Inflammatory macrophage treated with lipopolysaccharide for 1 hour (primary cell): Measurements from ENCODE around the gene DHRS7.
"Not testable (repeated sequence)": the region's sequence is repeated elsewhere in the genome, so short reads cannot be mapped to it uniquely, and the experiment has no call there.

Experiments
- DNase-seq, 2 donors: peaks; one replicate each; pipeline ENCODE4 v3.0.0-alpha.2; 2020 to 2022

Gene DHRS7

GRCh38 chr14:60133487-60133886, 31.7 kb downstream of the DHRS7 start:
- DNase-seq, result no peak

DNA sequence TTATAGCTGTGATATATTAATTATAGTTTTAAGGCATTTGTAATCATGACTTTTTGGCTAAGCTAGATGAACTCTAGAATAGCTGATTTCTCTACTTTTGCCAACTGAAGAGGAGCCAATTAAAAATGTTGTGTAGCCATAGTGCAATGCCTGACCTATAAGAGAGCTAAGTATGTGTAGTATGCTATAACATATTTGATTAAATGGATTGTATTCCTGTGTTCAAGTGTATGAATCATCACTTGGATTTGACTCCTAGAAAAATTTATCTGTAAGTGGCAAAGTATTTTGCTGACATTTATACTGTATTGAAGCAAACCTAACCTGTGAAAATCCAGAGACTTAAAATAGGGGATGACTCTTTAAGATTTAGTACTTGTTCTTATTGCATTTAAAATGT, 39.3 kb downstream of the DHRS7 start:
- DNase-seq, result no peak

DNA sequence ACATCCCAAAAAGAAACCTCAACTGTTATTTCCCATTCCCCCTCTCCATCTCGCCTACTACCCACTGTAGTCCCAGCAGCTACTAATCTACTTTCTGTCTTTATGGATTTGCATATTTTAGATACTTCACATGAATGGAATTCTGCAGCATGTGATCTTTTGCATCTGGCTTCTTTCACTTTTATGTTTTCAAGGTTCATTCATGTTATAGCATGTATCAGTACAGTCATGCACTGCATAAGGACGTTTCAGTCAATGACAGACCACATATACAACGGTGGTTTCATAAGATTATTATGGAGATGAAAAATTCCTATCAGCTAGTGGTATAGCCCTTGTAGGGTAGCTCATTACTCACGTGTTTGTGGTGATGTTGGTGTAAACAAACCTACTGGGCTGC, 49.0 kb downstream of the DHRS7 start:
- DNase-seq, result no peak

DNA sequence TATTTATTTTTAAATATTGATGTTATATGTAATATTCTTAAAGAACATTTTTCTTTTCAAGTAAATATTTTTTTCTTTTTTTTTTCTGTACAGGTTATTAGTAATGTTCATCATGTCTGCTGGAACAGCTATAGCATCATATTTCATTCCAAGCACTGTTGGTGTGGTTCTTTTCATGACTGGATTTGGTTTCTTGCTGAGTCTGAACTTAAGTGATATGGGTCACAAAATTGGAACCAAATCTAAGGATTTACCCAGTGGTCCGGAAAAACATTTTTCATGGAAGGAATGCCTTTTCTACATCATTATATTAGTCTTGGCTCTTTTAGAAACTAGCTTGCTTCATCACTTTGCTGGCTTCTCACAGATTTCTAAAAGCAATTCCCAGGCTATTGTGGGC, 50.3 kb downstream of the DHRS7 start:
- DNase-seq, result no peak

DNA sequence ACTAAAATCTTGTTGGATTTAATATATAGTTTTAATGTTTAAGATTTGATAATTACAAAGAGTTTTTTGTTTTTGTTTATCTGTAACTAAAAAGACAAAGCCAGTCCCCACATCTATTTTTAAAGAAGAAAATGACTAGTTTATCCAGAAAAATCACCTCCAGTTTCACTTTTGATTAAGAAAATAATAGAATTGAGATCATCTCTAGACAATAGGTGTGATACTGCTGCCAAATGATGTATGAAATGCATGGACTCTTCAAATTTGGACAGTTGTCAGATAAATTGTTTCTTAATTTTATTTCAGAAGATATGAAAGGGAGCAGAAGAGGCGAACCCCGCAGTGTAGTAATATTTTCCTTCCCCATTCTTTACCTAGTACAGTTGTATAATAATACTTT, 53.5 kb downstream of the DHRS7 start:
- no peak for DNase-seq

DNA sequence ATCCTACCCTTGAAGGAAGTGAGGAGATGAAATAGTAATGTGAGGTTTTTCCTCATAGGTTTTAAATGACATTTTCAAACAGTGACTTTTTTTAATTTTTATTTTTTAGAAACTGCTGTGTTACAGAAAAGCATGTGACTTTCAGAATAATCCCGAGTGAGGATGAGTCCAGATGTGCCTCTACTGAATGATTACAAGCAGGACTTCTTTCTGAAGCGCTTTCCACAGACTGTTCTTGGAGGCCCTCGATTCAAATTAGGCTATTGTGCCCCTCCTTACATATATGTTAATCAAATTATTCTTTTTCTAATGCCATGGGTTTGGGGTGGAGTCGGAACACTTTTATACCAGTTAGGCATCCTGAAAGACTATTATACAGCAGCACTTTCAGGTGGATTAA, 57.7 kb downstream of the DHRS7 start:
- no peak for DNase-seq

- DNase-seq, result peak; percentile 55 to 75
Measured at GRCh38 chr14:60106339-60106738, 58.9 kb downstream of the DHRS7 start.

GRCh38 chr14:60102389-60102788, 62.8 kb downstream of the DHRS7 start:
- DNase-seq, result peak; percentile 51 to 61

DNA sequence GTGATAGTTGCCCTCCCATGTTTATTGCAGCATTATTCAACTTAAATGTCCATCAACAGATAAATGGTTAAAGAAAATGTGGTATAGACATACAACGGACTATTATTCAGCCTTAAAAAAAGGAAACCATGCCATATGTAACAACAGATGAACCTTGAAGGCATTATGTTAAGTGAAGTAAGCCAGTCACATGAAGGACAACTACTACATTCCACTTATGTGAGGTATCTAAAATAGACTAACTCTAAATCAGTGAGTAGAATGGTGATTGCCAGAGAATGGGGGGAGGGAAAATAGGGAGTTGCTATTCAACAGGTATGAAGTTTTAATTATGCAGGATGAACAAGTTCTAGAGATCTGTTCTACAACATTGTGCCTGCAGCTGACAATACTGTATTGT, 63.4 kb downstream of the DHRS7 start:
- DNase-seq, result no peak

GRCh38 chr14:60099855-60100254, 65.3 kb downstream of the DHRS7 start:
- DNase-seq, result not testable (repeated sequence)

DNA sequence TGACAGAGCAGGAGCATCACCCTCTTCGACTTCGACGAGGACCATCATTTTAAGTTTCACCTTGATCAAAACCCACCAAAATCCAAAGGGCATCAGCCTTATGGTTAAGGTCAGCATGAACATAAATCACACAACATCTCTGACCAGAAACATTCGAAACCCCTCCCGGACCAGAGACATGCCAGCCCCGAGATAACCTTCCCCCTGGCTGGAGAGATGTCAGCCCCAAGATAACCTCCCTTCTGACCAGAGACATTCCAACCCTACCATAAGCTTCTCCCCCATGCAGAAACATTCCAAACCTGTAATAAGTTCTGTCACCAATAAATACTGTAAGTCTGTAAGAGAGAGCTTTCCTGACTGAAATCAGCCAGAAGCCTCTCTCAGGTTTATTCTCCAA, 67.2 kb downstream of the DHRS7 start:
- no peak for DNase-seq

DNA sequence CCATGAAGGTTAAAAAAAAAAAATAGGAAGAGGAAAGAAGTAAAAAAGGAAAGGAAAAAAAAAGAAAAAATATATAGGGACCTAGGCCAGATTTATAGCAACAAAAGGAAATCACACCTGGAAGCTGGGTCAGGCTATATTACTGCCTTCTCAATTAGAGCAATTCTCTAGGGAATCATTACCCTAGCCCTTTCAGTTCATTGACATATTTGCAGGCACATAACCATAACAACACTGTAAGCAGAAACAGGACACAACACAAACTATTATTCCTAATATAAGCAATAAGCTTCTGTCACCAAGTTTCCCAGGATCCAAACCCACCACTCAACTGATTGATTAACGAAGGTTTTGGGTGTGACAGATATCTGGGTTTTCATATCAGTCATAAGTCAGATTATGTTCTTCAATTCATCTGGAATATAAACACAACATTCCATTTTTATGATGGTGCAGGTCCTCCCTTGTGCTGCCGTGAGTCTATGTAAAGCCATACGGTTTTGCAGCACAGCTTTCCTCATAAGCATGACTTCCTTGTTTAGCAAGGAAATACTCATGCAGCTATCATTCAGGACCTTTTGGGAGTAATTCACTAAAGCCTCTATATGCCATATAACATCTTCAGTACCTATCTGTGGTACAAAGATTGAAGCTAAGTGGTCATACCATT, 69.3 kb downstream of the DHRS7 start:
- DNase-seq, result no peak

DNA sequence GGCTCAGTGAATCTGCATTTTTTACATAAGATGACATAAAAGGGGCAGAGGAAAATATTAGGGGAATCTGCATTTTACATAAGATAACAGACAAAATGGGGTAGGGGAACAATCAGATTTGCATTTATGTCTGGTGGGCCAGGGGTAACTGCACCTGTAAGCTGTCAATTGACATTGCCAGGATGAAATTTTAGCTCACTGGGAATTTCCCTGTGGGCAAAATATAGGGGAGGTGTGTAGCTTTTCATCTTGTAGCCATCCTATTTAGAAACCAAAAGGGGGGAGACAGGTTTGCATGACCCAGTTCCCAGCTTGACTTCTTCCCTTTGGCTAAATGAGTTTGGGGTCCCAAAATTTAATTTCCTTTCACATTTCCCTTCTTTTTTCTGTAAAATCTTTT, 70.0 kb downstream of the DHRS7 start:
- DNase-seq, result no peak

GRCh38 chr14:60094306-60094897, 70.8 kb downstream of the DHRS7 start:
- no peak for DNase-seq
